Left colon (tissue), 2 donors: ENCODE results near the gene IL18R1. TPM values are rescaled to one million over a fixed set of nuclear protein-coding genes. Genes with fewer than 3 reads are reported as not detected.

ENCODE experiments used
- ATAC-seq: fragments of 200-7000 bp; cut with Tn5 transposase; one replicate; pipeline ENCODE4 v1.9.1; 2020; ENCODE audit warnings: mild to moderate bottlenecking, moderate library complexity
- DNase-seq, 2 donors: peaks; one replicate each; pipeline ENCODE4 v3.0.0-alpha.2; 2020
- intact Hi-C, 2 donors: fragments of 100-400 bp; cut with DNase I in 1 of 2; cut with micrococcal nuclease in 1 of 2; formaldehyde crosslinking; loops; one replicate each; pipeline versions ENCODE4 v1.11.2 to v1.14.0; 2022; cut with DNase I, micrococcal nuclease
- total RNA-seq, 2 donors: library from RNA; stranded (reverse); fragmentation: NEBNext Ultra II Directional; extraction: Animal tissue kit (Norgen Biotek cat#: 25700); gene quantifications; one replicate each; pipeline ENCODE4 v1.2.1, GENCODE V29; 2021
- donor health status: DM: no; HTN: no; CAD: no.
- donor health status: DM: yes; HTN: yes; CAD: no.

IL18R1 gene
- total RNA-seq, 2 donors from 2014 or later = 3.0 to 3.2 TPM

DNA sequence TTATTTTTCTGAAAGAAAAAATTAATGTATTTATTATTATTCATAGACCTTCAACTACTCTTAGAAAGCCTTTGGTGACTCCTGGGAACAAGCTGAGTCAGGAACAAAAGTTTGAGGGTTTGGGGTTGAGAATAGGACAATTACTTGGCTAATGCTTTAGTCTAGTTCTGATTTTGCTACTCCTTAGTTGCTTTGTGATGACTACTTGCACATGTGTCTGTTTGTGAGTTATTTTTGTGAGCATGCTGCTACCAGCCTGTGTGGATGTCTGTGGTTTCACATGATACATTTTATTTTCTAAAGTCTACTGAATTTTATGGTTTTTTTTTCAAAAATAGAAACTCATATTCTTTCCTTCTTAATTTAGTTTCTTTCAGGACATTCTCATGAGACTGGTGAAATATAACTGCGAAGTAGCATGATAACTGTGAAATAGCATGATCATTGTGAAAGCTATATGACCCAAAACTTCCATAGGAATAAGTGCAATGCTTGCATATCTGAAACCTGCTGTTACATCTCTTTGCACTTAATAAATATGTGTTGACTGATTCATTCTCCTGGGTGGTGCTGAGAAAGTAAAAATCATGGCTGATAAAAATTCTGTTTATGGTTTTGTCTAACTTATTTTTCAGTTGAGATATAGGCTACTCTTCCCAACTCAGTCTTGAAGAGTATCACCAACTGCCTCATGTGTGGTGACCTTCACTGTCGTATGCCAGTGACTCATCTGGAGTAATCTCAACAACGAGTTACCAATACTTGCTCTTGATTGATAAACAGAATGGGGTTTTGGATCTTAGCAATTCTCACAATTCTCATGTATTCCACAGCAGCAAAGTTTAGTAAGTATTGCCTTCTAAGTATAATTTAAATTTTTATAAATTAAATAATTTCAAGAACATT lies 17.9 kb upstream of the IL18R1 start:
- ATAC-seq (no peak), DNase-seq (no peak)
- intact Hi-C loops = no loop called here

GRCh38 chr2:102340778-102341177 lies 14.8 kb upstream of the IL18R1 start:
- DNase-seq = no peak
- ATAC-seq = no peak
- intact Hi-C loops = no loop called here

- DNase-seq = no peak
- intact Hi-C loops = no loop called here
- ATAC-seq = no peak
Measured at GRCh38 chr2:102342888-102343287, 12.7 kb upstream of the IL18R1 start.

- ATAC-seq = no peak
- intact Hi-C loops = no loop called here
- no peak for DNase-seq
Measured at GRCh38 chr2:102344397-102344796, 11.2 kb upstream of the IL18R1 start.

DNA sequence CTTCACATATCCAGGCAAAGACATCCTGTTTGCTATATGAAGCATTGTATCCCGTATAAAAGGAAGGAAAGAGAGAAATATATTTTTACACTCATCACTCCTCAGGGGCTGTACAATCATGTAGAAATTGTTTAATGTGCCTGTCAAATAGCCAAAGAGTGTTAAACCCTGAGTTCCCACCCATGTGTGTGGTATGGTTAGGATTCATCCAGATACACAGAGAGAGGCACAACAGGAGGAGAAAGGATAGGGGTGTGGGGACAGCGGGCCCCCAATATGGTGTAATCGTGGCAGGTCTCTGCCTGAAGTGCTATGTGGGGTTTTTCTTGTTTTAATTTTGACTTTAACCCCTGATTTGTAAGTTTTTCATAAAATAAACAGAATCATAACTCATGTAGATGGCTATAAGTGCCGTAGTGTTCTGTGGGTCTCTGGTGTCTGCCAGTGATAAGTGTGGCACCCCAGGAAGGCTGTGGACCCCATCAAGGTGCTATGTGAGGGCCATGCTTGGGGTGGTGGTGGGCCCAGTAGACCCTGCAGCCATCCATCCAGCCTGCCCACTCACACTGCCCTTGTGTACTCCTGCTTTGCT lies 10.2 kb upstream of the IL18R1 start:
- intact Hi-C loops = no loop called here
- ATAC-seq (no peak), DNase-seq (no peak)

- DNase-seq (no peak), ATAC-seq (no peak)
- intact Hi-C loops = no loop called here
Measured at GRCh38 chr2:102346381-102347130, 9.0 kb upstream of the IL18R1 start.

- DNase-seq = no peak
- no peak for ATAC-seq
- intact Hi-C loops = loop anchor here in 1 of 2 donors (10.0 kb wide), 1 partner anchor 95 kb away; no protein-coding TSS in a partner anchor
Measured at GRCh38 chr2:102350137-102350793, 5.3 kb upstream of the IL18R1 start.

DNA sequence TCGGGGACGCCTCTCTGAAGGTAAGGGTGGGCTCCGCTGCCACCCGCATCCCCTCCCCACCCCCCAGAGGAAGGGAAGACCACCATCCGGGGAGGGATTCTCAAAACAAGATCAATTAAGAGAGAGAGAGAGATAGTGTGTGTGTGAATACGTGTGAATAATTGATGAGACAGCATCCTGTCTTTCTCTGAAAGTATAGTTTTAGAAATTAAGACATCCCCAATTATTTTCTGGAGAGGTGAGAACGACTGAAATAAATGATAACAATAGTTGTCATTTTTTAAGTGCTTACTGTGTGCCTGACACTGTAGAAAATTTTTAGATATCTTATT lies 751 bp downstream of the IL18R1 start:
- intact Hi-C loops = loop anchor here in 1 of 2 donors (10.0 kb wide), 1 partner anchor 102 kb away; no protein-coding TSS in a partner anchor
- DNase-seq = no peak
- ATAC-seq = no peak

GRCh38 chr2:102356741-102357140 lies 1.1 kb downstream of the IL18R1 start:
- ATAC-seq (no peak), DNase-seq (no peak)
- intact Hi-C loops = loop anchor here in 1 of 2 donors (10.0 kb wide), 1 partner anchor 102 kb away; no protein-coding TSS in a partner anchor

DNA sequence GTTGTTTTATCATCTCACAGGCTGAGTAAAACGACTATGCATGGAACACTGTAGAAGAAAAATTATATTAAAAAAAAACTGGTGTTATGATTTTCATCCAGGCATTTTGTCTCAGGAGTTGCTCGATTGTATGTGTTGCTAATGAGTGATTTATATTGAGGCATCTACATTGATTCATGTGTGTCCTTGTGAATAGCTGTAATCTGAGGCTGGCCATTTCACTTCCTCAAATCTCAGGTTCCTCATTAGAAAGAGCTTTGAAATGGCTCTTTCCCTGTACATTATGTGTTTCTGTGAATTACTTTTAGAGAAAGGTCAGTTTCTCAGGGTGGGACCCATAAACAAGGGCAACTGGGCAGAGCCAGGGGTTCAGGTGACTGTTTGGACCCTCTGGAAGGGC lies 2.3 kb downstream of the IL18R1 start:
- intact Hi-C loops = loop anchor here in 1 of 2 donors (10.0 kb wide), 1 partner anchor 103 kb away; no protein-coding TSS in a partner anchor
- ATAC-seq = no peak
- no peak for DNase-seq

GRCh38 chr2:102358496-102358895 lies 2.9 kb downstream of the IL18R1 start:
- DNase-seq = no peak
- intact Hi-C loops = loop anchor here in 1 of 2 donors (10.0 kb wide), 1 partner anchor 104 kb away; no protein-coding TSS in a partner anchor
- ATAC-seq = no peak

GRCh38 chr2:102359527-102359926 lies 3.9 kb downstream of the IL18R1 start:
- intact Hi-C loops = loop anchor here in 1 of 2 donors (10.0 kb wide), 1 partner anchor 105 kb away; no protein-coding TSS in a partner anchor
- ATAC-seq (no peak), DNase-seq (no peak)

DNA sequence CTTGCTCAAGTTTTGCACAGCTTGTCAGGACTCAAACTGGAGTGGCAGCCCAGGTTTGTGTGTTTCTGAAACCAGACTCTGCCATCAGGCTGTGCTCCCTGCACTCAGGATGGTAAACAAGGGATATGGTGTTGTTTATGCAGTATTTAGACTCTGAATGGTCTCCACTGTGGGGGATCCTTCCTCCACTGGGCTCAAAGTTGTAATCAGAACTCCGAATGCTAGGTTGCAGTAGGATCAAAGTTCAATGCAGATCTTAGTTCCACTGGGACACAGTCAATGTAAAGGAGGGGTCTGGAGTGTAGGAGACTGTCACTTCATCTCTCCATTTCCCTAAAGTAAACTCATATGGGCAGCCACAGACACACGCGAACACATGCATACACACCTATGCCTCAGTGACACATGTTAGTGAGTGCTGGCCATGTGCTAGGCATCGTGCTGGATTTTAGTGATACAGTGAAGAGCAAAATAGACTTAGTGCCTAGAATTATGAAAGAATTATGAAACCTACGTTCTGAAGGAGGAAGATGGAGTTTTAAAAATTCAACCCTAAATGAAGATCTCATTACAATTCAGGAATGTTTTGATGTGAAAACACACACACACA lies 6.1 kb downstream of the IL18R1 start:
- ATAC-seq = no peak
- no peak for DNase-seq
- intact Hi-C loops = no loop called here

DNA sequence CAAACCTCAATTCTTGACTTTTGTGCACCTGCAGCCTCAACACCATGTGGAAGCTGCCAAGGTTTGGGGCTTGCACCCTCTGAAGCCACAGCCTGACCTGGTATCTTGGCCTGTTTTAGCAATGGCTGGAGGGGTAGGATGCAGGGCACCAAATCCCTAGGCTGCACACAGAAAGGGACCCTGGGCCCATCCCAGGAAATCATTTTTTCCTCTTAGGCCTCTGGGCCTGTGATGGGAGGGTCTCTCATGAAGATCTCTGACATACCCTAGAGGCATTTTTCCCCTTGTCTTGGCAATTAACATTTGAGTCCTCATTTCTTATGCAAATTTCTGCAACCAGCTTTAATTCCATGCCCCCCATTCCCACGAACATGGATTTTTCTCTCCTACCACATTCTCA lies 10.2 kb downstream of the IL18R1 start:
- DNase-seq (no peak), ATAC-seq (no peak)
- intact Hi-C loops = no loop called here

GRCh38 chr2:102366406-102367112 lies 11.0 kb downstream of the IL18R1 start:
- no peak for ATAC-seq
- intact Hi-C loops = no loop called here
- DNase-seq = no peak

- intact Hi-C loops = no loop called here
- ATAC-seq = no peak
Measured at GRCh38 chr2:102367331-102367971, 11.9 kb downstream of the IL18R1 start.

GRCh38 chr2:102368461-102369109 lies 13.0 kb downstream of the IL18R1 start:
- DNase-seq = no peak
- intact Hi-C loops = no loop called here

More at GRCh38 chr2:102367331-102367971, 11.9 kb downstream of the IL18R1 start:
- DNase-seq = no peak

More at GRCh38 chr2:102368461-102369109, 13.0 kb downstream of the IL18R1 start:
- ATAC-seq = no peak
